Hepatocyte (in vitro differentiated cells): ENCODE results near the gene PRR23A. TPM values are rescaled to one million over a fixed set of nuclear protein-coding genes. Genes with fewer than 3 reads are reported as not detected.

Experiments
- DNase-seq: peaks from one replicate; pipeline ENCODE4 v3.0.0-alpha.2; 2016; ENCODE audit warnings: low spot score
- H2AFZ ChIP-seq: fragments of 200-600 bp; sonication (generic); 2 replicates; pipeline ENCODE4 v1.6.0; 2016; ENCODE audit warnings: antibody characterized with exemption, mild to moderate bottlenecking
- H3K27ac ChIP-seq: fragments of 200-600 bp; sonication (generic); 2 replicates; pipeline ENCODE4 v1.5.1; 2016; ENCODE audit warnings: mild to moderate bottlenecking
- H3K27me3 ChIP-seq: fragments of 200-600 bp; sonication (generic); 2 replicates; pipeline ENCODE4 v1.6.1; 2016
- H3K36me3 ChIP-seq: fragments of 200-600 bp; sonication (generic); replicated peaks from 2 replicates; pipeline ENCODE4 v1.5.1; 2016; ENCODE audit warnings: low read depth; ENCODE audit not compliant: insufficient read depth
- H3K4me1 ChIP-seq: fragments of 200-600 bp; sonication (generic); 2 replicates; pipeline ENCODE4 v1.5.1; 2016; ENCODE audit warnings: mild to moderate bottlenecking, moderate library complexity; ENCODE audit not compliant: insufficient read depth
- H3K4me2 ChIP-seq: fragments of 200-600 bp; sonication (generic); 2 replicates; pipeline ENCODE4 v1.6.0; 2016
- H3K4me3 ChIP-seq: fragments of 200-600 bp; sonication (generic); 2 replicates; pipeline ENCODE4 v1.5.1; 2016; ENCODE audit warnings: mild to moderate bottlenecking
- H3K79me2 ChIP-seq: fragments of 200-600 bp; sonication (generic); 2 replicates; pipeline ENCODE4 v1.6.0; 2017; ENCODE audit warnings: mild to moderate bottlenecking
- H3K9me2 ChIP-seq: fragments of 200-600 bp; sonication (generic); replicated peaks from 2 replicates; pipeline ENCODE4 v1.6.0; 2017; ENCODE audit warnings: mild to moderate bottlenecking; ENCODE audit not compliant: insufficient read depth
- H3K9me3 ChIP-seq: fragments of 200-600 bp; sonication (generic); 2 replicates; pipeline ENCODE4 v1.5.1; 2016; ENCODE audit warnings: low read depth, mild to moderate bottlenecking
- H4K20me1 ChIP-seq: fragments of 200-600 bp; sonication (generic); 2 replicates; pipeline ENCODE4 v1.6.0; 2016; ENCODE audit warnings: mild to moderate bottlenecking; ENCODE audit not compliant: insufficient read depth, poor library complexity, severe bottlenecking
- EZH2 ChIP-seq: fragments of 200-600 bp; sonication (generic); IDR thresholded peaks from 2 replicates; pipeline ENCODE4 v1.6.1; 2016; ENCODE audit warnings: antibody characterized with exemption, mild to moderate bottlenecking, borderline replicate concordance
- EZH2phosphoT487 ChIP-seq: fragments of 200-600 bp; sonication (generic); IDR thresholded peaks from one replicate; pipeline ENCODE4 v1.6.1; 2018; ENCODE audit warnings: antibody characterized with exemption, mild to moderate bottlenecking, low read depth, moderate library complexity; ENCODE audit not compliant: unreplicated experiment, severe bottlenecking
- WGBS: methylation state at CpG from one replicate; pipeline ENCODE4 v1.1.6; 2016; ENCODE audit warnings: low lambda C conversion rate; ENCODE audit errors: missing lambda C conversion rate; 5-methylcytosine and 5-hydroxymethylcytosine counted together
- polyA plus RNA-seq: library from polyadenylated mRNA; unstranded; fragments of >200 nt; fragmentation: Nextera tagmentation; extraction: Ambion mirVana; gene quantifications from 2 replicates; pipeline ENCODE4 v1.2.1, GENCODE V29; 2016
- total RNA-seq: library from RNA; depleted of rRNA; stranded (reverse); fragments of >200 nt; gene quantifications from 2 replicates; pipeline ENCODE4 v1.2.3, GENCODE V29; 2014
- TF ChIP-seq, protein P1 (sequence below): fragments of 200-600 bp; sonication (generic); IDR thresholded peaks from 2 replicates; pipeline ENCODE4 v1.5.1; 2016; ENCODE audit warnings: antibody characterized with exemption, mild to moderate bottlenecking; ENCODE audit not compliant: poor library complexity

Gene PRR23A
- total and polyA plus RNA-seq, 2 experiments from 2014 or later, result not detected

DNA sequence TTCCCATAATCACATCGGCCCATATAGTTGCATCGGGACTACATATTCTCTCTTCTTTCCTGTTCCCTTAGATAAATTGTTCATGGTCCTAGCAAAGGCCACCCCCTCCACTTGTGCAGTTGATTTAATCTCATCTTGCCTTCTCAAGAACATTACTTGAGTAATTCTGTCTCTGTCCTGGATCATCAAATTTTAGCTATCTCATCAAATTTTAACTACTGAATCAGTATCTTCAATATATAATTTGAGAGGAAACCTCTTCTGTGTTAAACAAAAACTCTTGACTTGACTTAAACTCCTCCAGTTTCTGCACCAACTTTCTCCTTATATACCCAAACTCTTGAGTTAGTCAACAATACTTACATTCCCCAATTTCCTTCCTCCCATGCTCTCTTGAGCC, 18.9 kb upstream of the PRR23A start:
- Histone ChIP-seq H3K36me3 (no peaks in the 10 kb centered on the region), H3K9me3 (no peaks in the 10 kb centered on the region), H3K79me2 (no peaks in the 10 kb centered on the region), H3K27ac (no peak overlapping the region), H3K27me3 (no peaks in the 10 kb centered on the region), H2AFZ (no peak overlapping the region), H4K20me1 (no peaks in the 10 kb centered on the region), H3K4me3 (no peak overlapping the region), H3K4me2 (no peak overlapping the region), H3K9me2 (no peaks in the 10 kb centered on the region), H3K4me1 (no peaks in the 10 kb centered on the region)
- no peak for TF ChIP-seq EZH2
- TF ChIP-seq, protein P1, sequence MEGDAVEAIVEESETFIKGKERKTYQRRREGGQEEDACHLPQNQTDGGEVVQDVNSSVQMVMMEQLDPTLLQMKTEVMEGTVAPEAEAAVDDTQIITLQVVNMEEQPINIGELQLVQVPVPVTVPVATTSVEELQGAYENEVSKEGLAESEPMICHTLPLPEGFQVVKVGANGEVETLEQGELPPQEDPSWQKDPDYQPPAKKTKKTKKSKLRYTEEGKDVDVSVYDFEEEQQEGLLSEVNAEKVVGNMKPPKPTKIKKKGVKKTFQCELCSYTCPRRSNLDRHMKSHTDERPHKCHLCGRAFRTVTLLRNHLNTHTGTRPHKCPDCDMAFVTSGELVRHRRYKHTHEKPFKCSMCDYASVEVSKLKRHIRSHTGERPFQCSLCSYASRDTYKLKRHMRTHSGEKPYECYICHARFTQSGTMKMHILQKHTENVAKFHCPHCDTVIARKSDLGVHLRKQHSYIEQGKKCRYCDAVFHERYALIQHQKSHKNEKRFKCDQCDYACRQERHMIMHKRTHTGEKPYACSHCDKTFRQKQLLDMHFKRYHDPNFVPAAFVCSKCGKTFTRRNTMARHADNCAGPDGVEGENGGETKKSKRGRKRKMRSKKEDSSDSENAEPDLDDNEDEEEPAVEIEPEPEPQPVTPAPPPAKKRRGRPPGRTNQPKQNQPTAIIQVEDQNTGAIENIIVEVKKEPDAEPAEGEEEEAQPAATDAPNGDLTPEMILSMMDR, result no peak
- no peak for TF ChIP-seq EZH2phosphoT487
- WGBS, result 94% methylated on average over 2 of the region's 2 CpGs
- DNase-seq, result no peak

DNA sequence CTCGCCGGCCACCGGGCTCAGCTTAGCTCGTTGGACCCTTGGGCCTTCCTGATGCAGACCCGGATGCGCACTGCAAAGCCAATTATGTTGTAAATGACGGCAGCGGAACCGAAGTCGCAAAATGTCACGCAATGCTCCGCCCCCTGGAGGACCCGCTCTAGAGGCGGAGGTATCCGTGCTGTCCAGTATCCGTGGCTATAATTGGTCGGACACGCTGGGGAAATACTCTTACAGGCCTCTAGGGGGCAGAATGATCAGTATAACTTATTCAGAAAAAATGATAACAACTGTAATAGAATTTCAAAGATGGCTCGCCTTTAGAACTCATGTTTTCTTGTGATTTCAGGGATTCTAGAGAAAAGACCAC, 14.8 kb upstream of the PRR23A start, which contains the start of gene PRR23B:
Gene PRR23B, minus strand, starts transcription at position 59 of the 367 bp plus-strand sequence. CDS start 265 bp downstream, outside the sequence.
- Histone ChIP-seq H2AFZ (no peak within 1 kb of the TSS), H3K27ac (no peak within 1 kb of the TSS), H3K4me1 (no peaks in the 10 kb centered on the region), H3K9me2 (no peaks in the 10 kb centered on the region), H3K9me3 (no peaks in the 10 kb centered on the region), H3K27me3 (no peaks in the 10 kb centered on the region), H4K20me1 (no peaks in the 10 kb centered on the region), H3K79me2 (no peaks in the 10 kb centered on the region), H3K36me3 (no peaks in the 10 kb centered on the region), H3K4me2 (no peak within 1 kb of the TSS), H3K4me3 (no peak within 1 kb of the TSS)
- no peak for DNase-seq
- TF ChIP-seq, protein P1, result peak; percentile 4
- no peak for TF ChIP-seq EZH2
- WGBS, result 94% methylated on average over 16 of the region's 19 CpGs

DNA sequence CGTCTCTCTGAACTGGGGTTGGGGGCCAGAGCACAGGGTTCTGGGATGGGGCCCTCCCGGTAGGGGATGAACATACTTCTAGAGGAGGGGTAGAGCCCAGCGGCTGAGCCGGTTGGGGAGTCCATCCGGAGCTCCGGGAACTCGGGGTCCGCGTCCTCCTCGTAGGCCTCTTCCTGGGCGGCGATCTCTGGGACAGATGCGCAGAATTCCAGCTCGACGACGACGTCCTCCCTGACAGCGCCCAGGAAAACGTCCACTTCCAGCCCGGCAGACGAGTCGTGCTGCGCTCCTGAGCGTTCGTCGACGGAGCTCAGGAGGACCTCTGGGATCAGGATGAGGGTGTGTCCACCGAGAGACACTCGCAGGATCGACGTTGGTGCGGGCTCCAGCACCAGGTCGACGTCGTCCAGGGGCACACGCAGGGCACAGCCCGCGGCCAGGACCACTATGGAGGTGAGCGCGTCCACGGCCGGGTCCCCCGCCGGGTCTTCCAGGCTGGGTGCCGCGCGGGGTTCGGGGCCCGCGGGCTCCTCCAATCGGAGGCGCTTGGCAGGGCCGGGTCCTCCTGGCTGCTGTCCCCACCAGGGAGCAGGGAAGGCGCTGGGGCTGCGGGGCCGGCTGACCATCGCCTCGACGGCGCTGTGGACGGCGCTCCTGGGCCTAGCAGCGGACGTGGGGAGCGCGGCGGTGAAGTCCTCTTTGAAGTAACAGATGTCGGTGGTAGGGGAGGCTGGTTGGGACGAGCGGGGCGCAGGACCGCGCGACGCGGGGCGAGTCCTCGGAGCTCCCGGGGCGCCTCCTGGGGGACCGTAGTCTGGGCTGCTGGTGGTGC, 14.2 kb upstream of the PRR23A start:
- WGBS, result 97% methylated on average over 47 of the region's 81 CpGs
- no peak for TF ChIP-seq EZH2phosphoT487
- no peak for TF ChIP-seq EZH2
- TF ChIP-seq, protein P1, result no peak

More for the DNA sequence above, 14.2 kb upstream of the PRR23A start:
- no peaks in the 10 kb centered on the region for H3K4me1 ChIP-seq
- H3K9me3 ChIP-seq, result no peaks in the 10 kb centered on the region
- H3K36me3 ChIP-seq, result no peaks in the 10 kb centered on the region
- no peak overlapping the region for H3K4me3 ChIP-seq
- H3K4me2 ChIP-seq, result no peak overlapping the region
- no peaks in the 10 kb centered on the region for H4K20me1 ChIP-seq
- DNase-seq, result no peak
- no peak overlapping the region for H2AFZ ChIP-seq
- no peaks in the 10 kb centered on the region for H3K27me3 ChIP-seq
- H3K9me2 ChIP-seq, result no peaks in the 10 kb centered on the region
- H3K79me2 ChIP-seq, result no peaks in the 10 kb centered on the region
- H3K27ac ChIP-seq, result no peak overlapping the region
